ENCODE results near the gene LASP1NB.
"Not testable (repeated sequence)": the region's sequence is repeated elsewhere in the genome, so short reads cannot be mapped to it uniquely, and the experiment has no call there.

The LASP1NB gene

GRCh38 chr17:38919316-38920078 is 5.9 kb upstream of the LASP1NB start:
- Histone ChIP-seq H3K36me3 (ENCODE audit: control insufficient read depth, insufficient read depth, low read length, severe bottlenecking) (peaks cover 63% of the 10 kb centered on the region), H3K4me1 (ENCODE audit: control insufficient read depth, insufficient read depth, low read length) (peaks cover 41% of the 10 kb centered on the region), H3K9me3 (ENCODE audit: control insufficient read depth, low read length) (no peaks in the 10 kb centered on the region), H3K4me3 (ENCODE audit: low read length) (no peak overlapping the region), H3K27me3 (replicated peaks; ENCODE audit: control insufficient read depth, insufficient read depth, low read length) (no peaks in the 10 kb centered on the region), H3K9ac (ENCODE audit: low read length) (peak overlapping the region; percentile 37)
- DNase-seq (ENCODE audit: low read depth) = no peak

GRCh38 chr17:38920374-38921291 is 4.8 kb upstream of the LASP1NB start:
- H3K27me3 ChIP-seq (replicated peaks; ENCODE audit: control insufficient read depth, insufficient read depth, low read length) = no peaks in the 10 kb centered on the region
- no peaks in the 10 kb centered on the region for H3K9me3 ChIP-seq (ENCODE audit: control insufficient read depth, low read length)
- DNase-seq (ENCODE audit: low read depth) = no peak
- H3K4me1 ChIP-seq (ENCODE audit: control insufficient read depth, insufficient read depth, low read length) = peaks cover 39% of the 10 kb centered on the region
- peaks cover 51% of the 10 kb centered on the region for H3K36me3 ChIP-seq (ENCODE audit: control insufficient read depth, insufficient read depth, low read length, severe bottlenecking)
- no peak overlapping the region for H3K4me3 ChIP-seq (ENCODE audit: low read length)
- H3K9ac ChIP-seq (ENCODE audit: low read length) = peak overlapping the region; percentile 37

GRCh38 chr17:38921756-38922411 is 3.5 kb upstream of the LASP1NB start:
- no peaks in the 10 kb centered on the region for H3K27me3 ChIP-seq (replicated peaks; ENCODE audit: control insufficient read depth, insufficient read depth, low read length)
- H3K36me3 ChIP-seq (ENCODE audit: control insufficient read depth, insufficient read depth, low read length, severe bottlenecking) = peaks cover 39% of the 10 kb centered on the region
- H3K4me3 ChIP-seq (ENCODE audit: low read length) = no peak overlapping the region
- peaks cover 48% of the 10 kb centered on the region for H3K4me1 ChIP-seq (ENCODE audit: control insufficient read depth, insufficient read depth, low read length)
- no peak for DNase-seq (ENCODE audit: low read depth)
- H3K9me3 ChIP-seq (ENCODE audit: control insufficient read depth, low read length) = no peaks in the 10 kb centered on the region
- H3K9ac ChIP-seq (ENCODE audit: low read length) = peak overlapping the region; percentile 32

- no peak overlapping the region for H3K4me3 ChIP-seq (ENCODE audit: low read length)
- H3K27me3 ChIP-seq (replicated peaks; ENCODE audit: control insufficient read depth, insufficient read depth, low read length) = no peaks in the 10 kb centered on the region
- DNase-seq (ENCODE audit: low read depth) = peak; percentile 70
- no peaks in the 10 kb centered on the region for H3K9me3 ChIP-seq (ENCODE audit: control insufficient read depth, low read length)
- H3K36me3 ChIP-seq (ENCODE audit: control insufficient read depth, insufficient read depth, low read length, severe bottlenecking) = peaks cover 31% of the 10 kb centered on the region
- H3K4me1 ChIP-seq (ENCODE audit: control insufficient read depth, insufficient read depth, low read length) = peaks cover 48% of the 10 kb centered on the region
- H3K9ac ChIP-seq (ENCODE audit: low read length) = no peak overlapping the region
Measured at GRCh38 chr17:38922538-38923297, 2.7 kb upstream of the LASP1NB start.

GRCh38 chr17:38926293-38927070 is 1.1 kb downstream of the LASP1NB start:
- Histone ChIP-seq H3K27me3 (replicated peaks; ENCODE audit: control insufficient read depth, insufficient read depth, low read length) (no peaks in the 10 kb centered on the region), H3K9ac (ENCODE audit: low read length) (no peak overlapping the region), H3K36me3 (ENCODE audit: control insufficient read depth, insufficient read depth, low read length, severe bottlenecking) (no peaks in the 10 kb centered on the region), H3K9me3 (ENCODE audit: control insufficient read depth, low read length) (no peaks in the 10 kb centered on the region), H3K4me3 (ENCODE audit: low read length) (no peak overlapping the region), H3K4me1 (ENCODE audit: control insufficient read depth, insufficient read depth, low read length) (peaks cover 28% of the 10 kb centered on the region)
- no peak for DNase-seq (ENCODE audit: low read depth)

GRCh38 chr17:38930782-38931181 is 5.4 kb downstream of the LASP1NB start:
- not testable (repeated sequence) for H3K27me3 ChIP-seq (replicated peaks; ENCODE audit: control insufficient read depth, insufficient read depth, low read length); H3K4me3 ChIP-seq (ENCODE audit: low read length); H3K4me1 ChIP-seq (ENCODE audit: control insufficient read depth, insufficient read depth, low read length); H3K36me3 ChIP-seq (ENCODE audit: control insufficient read depth, insufficient read depth, low read length, severe bottlenecking); DNase-seq (ENCODE audit: low read depth); H3K9me3 ChIP-seq (ENCODE audit: control insufficient read depth, low read length); H3K9ac ChIP-seq (ENCODE audit: low read length)

GRCh38 chr17:38933962-38934361 is 8.5 kb downstream of the LASP1NB start:
- H3K4me3 ChIP-seq (ENCODE audit: low read length); H3K4me1 ChIP-seq (ENCODE audit: control insufficient read depth, insufficient read depth, low read length); H3K9me3 ChIP-seq (ENCODE audit: control insufficient read depth, low read length); DNase-seq (ENCODE audit: low read depth); H3K9ac ChIP-seq (ENCODE audit: low read length); H3K27me3 ChIP-seq (replicated peaks; ENCODE audit: control insufficient read depth, insufficient read depth, low read length); H3K36me3 ChIP-seq (ENCODE audit: control insufficient read depth, insufficient read depth, low read length, severe bottlenecking): not testable (repeated sequence)

GRCh38 chr17:38939987-38940386 is 14.6 kb downstream of the LASP1NB start:
- H3K36me3 ChIP-seq (ENCODE audit: control insufficient read depth, insufficient read depth, low read length, severe bottlenecking) = no peaks in the 10 kb centered on the region
- H3K27me3 ChIP-seq (replicated peaks; ENCODE audit: control insufficient read depth, insufficient read depth, low read length) = no peaks in the 10 kb centered on the region
- no peak overlapping the region for H3K4me3 ChIP-seq (ENCODE audit: low read length)
- H3K9me3 ChIP-seq (ENCODE audit: control insufficient read depth, low read length) = no peaks in the 10 kb centered on the region
- H3K4me1 ChIP-seq (ENCODE audit: control insufficient read depth, insufficient read depth, low read length) = peaks cover 2% of the 10 kb centered on the region
- H3K9ac ChIP-seq (ENCODE audit: low read length) = no peak overlapping the region
- no peak for DNase-seq (ENCODE audit: low read depth)

- H3K27me3 ChIP-seq (replicated peaks; ENCODE audit: control insufficient read depth, insufficient read depth, low read length) = no peaks in the 10 kb centered on the region
- H3K4me3 ChIP-seq (ENCODE audit: low read length) = no peak overlapping the region
- H3K36me3 ChIP-seq (ENCODE audit: control insufficient read depth, insufficient read depth, low read length, severe bottlenecking) = no peaks in the 10 kb centered on the region
- DNase-seq (ENCODE audit: low read depth) = no peak
- no peaks in the 10 kb centered on the region for H3K9me3 ChIP-seq (ENCODE audit: control insufficient read depth, low read length)
- H3K4me1 ChIP-seq (ENCODE audit: control insufficient read depth, insufficient read depth, low read length) = peaks cover 2% of the 10 kb centered on the region
- H3K9ac ChIP-seq (ENCODE audit: low read length) = no peak overlapping the region
Measured at GRCh38 chr17:38940404-38940803, 15.0 kb downstream of the LASP1NB start.

- no peak for DNase-seq (ENCODE audit: low read depth)
- H3K9ac ChIP-seq (ENCODE audit: low read length) = no peak overlapping the region
- no peaks in the 10 kb centered on the region for H3K27me3 ChIP-seq (replicated peaks; ENCODE audit: control insufficient read depth, insufficient read depth, low read length)
- H3K36me3 ChIP-seq (ENCODE audit: control insufficient read depth, insufficient read depth, low read length, severe bottlenecking) = no peaks in the 10 kb centered on the region
- H3K9me3 ChIP-seq (ENCODE audit: control insufficient read depth, low read length) = no peaks in the 10 kb centered on the region
- no peak overlapping the region for H3K4me3 ChIP-seq (ENCODE audit: low read length)
- H3K4me1 ChIP-seq (ENCODE audit: control insufficient read depth, insufficient read depth, low read length) = peaks cover 2% of the 10 kb centered on the region
Measured at GRCh38 chr17:38942696-38943334, 17.4 kb downstream of the LASP1NB start.

Data from adipocyte (in vitro differentiated cells).